ENCODE measurements around the gene SLC15A4.
A peak's percentile ranks its signal among the peaks of the same experiment; 100 is the strongest.

SLC15A4 gene

GRCh38 chr12:128791395-128792322 is 32.1 kb downstream of the SLC15A4 start:
- DNase-seq, result peak; percentile 72 to 87 (median 85)

DNA sequence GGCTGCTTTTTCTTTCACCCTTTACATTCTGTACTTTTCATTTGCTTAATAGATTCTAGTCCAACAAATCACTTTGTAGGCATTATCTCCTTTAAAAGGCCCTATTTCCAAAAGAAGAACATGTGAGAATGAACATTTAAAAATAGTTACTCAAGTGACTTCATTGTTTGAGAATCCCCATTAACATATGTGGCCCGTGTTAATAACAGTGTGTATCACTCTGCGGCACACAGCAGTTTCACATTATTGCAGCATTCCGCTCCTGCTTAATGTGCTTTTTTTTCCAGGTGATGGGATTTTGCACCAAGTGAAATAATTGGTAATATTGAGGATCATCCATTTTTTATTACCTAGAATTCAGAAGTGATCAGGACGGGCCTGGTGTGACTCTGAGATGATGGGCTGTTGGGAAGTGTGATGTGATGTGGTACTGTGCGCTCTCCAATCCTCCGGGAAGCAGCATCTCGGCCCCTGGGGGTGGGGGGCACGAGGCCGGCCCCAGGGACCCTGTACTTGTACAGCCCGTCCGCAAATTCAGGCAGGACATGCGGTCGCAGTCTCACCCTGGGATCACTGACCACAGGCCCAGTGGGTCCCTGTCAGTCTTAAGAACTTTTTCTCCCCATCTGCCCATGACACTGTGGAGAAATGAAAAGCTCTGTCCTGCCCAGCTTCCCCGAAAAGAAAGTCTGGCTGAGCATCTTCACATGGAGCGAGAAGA is 32.9 kb downstream of the SLC15A4 start:
- no peak for DNase-seq

- DNase-seq, result no peak
Observed at GRCh38 chr12:128790221-128790620, 33.5 kb downstream of the SLC15A4 start.

- peak; percentile 63 to 81 (median 73) for DNase-seq
Observed at GRCh38 chr12:128789356-128789929, 34.3 kb downstream of the SLC15A4 start.

DNA sequence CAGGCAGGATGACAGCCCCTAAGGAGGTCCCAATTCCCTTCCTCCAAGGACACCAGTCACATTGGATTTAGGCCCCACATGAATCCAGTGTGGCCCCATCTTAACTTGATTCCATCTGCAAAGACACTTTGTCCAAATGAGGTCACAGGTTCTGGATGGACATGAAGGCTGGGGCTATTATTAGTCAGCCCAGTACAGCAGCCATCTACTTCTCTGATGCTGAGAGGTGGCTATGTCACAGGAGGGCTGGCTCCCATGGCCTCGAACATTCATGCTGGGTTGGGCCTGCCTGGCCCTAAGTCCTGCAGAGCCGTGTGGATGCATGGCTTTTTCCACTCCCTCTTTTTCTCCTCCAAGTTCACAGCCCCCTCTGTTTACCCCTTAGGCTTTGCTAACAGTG is 35.9 kb downstream of the SLC15A4 start:
- DNase-seq, result no peak

- DNase-seq, result no peak
Observed at GRCh38 chr12:128786741-128787391, 36.9 kb downstream of the SLC15A4 start.

- DNase-seq, result peak in 2 of 3 donors; percentile 13 to 30
Observed at GRCh38 chr12:128784030-128784760, 39.6 kb downstream of the SLC15A4 start.

GRCh38 chr12:128783129-128783574 is 40.6 kb downstream of the SLC15A4 start:
- DNase-seq, result peak; percentile 54 to 87 (median 59)

- no peak for DNase-seq
Observed at GRCh38 chr12:128779901-128780300, 43.9 kb downstream of the SLC15A4 start.

DNA sequence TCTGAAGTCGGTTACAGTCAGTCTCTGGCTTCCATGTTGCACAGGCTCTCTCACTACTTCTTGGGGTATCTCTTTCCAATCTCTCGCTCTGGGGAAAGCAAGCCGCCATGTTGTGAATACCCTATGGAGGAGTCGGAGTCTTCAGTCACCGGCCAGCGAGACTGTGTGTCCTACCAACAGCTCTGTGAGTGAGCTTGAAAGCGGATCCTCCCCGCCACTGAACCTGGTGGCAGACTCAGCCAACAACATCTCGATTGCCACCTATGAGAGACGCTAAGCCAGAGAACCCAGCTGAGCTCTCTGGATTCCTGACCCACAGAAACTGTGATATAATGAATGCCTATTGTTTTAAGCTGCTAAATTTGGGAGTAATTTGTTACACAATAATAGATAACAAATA is 51.5 kb downstream of the SLC15A4 start:
- no peak for DNase-seq

DNA sequence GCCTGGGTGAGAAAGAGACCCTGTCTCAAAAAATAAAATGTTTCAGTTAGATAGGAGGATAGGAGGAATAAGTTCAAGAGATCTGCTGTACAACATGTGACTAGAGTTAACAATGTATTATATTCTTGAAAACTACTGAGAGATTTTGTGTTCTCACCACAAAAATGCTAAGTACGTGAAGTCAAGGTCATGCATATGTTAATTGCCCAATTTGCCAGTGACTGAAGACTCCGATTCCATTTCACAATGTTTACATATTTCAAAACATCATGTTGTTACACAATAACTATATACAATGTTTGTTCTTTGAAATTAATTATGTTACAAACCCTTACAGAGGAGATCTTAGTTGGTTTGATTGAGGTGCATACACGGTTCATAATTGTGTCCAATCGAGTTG is 52.1 kb downstream of the SLC15A4 start:
- peak; percentile 24 to 67 (median 63) for DNase-seq

DNA sequence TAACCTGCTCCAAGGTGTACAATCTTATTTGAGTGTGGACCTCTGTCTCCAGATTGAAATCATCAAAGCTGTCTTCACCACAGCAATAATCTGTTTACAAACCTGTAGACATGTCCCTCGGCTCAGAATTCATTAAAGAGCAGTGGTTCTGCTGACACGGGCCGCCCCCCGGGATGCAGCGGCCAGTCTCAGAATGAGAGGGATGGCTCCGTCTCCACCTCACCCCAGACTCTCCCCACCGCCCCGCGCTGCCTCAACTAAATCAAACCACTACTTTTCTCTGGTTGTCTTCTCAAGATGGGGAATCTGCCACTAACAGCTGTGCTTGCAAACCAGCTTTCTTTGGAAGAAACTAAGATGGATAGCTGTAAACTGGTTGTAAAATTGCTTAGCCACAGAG is 56.2 kb downstream of the SLC15A4 start:
- no peak for DNase-seq

GRCh38 chr12:128766738-128767501 is 56.8 kb downstream of the SLC15A4 start:
- no peak for DNase-seq

GRCh38 chr12:128763395-128763794 is 60.4 kb downstream of the SLC15A4 start:
- DNase-seq, result no peak

DNA sequence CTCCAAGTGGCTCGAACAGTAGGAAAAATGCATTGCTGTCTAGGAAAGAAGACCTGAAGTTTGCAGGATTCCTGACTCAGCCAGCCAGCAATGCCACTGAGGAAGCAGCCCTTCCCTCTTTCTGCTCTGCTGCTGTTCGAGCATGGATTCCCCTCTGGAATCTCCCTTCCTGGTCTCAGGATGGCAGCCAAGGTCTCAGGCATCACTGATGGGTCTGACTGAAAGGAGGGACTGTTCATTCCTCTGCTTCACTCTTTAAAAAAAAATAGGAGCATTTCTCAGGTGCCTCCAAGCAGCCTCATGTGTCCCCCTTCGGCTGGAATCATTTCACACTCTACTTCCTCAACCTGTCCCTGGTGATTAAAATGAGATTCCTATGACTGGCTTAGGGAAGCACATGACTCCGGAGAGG is 62.4 kb downstream of the SLC15A4 start:
- peak in 2 of 3 donors; percentile 10 to 25 for DNase-seq

DNA sequence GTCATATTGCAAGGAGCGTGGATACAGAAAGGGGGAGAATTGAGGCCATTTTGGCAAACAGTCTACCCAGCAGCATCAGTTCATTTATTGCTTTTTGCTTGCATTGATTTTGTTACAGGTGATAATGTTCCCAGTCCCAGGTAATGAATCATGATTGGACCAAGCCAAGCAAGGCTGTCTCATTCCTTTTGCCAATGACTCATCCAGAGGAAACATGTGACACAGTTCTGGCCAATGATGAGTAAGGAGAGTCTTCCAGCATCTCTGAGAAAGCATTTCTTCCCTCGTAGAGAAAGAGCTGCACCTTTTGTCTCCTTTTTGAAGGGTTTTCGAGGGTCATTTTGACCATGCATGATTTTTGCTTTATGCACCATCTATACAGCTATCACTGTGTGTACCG is 68.2 kb downstream of the SLC15A4 start:
- DNase-seq, result no peak

- no peak for DNase-seq
Observed at GRCh38 chr12:128754275-128754674, 69.5 kb downstream of the SLC15A4 start.

DNA sequence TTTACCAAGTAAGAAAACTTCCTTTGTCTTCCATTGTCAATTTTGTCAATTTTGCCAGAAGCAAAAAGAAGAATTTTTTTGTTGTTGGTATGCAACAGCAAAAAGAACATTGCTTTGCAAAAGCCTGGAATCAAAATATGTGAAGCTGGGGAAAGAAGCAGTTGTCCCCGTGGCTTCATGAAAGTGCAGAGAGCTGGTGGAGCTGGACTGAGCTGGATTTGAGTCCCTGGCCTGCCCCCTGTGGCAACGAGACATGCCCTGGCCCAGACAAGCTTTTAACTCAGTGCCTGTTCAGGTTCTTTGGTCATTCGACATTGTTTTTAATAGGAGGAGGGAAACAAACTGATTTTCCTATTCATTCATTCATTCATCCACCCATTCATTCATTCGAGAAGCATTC is 70.3 kb downstream of the SLC15A4 start:
- DNase-seq, result no peak

- no peak for DNase-seq
Observed at GRCh38 chr12:128752386-128752785, 71.4 kb downstream of the SLC15A4 start.

GRCh38 chr12:128747441-128747840 is 76.3 kb downstream of the SLC15A4 start:
- no peak for DNase-seq

All from suppressor macrophage treated with lipopolysaccharide for 1 hour (primary cell).